K562 (cell line): ENCODE data around the gene ATAD3C. TPM values are rescaled to one million over a fixed set of nuclear protein-coding genes. Genes with fewer than 3 reads are reported as not detected.

Experiments used
- CCNT2 ChIP-seq: IDR thresholded peaks from 2 replicates; pipeline ENCODE4 v1.6.1; 2011; ENCODE audit warnings: borderline replicate concordance, low read depth, mild to moderate bottlenecking, moderate library complexity, mixed read lengths, low read length; ENCODE audit not compliant: insufficient read length; ENCODE audit errors: extremely low read depth
- CREB1 ChIP-seq, 2 experiments: sonication (generic) in 1 of 2; formaldehyde crosslinking in 1 of 2; IDR thresholded peaks; 2 replicates each; pipeline versions ENCODE4 v1.6.1 to v1.8.0; 2012 to 2022; ENCODE audit warnings: inconsistent platforms in 1 of 2, mild to moderate bottlenecking in 1 of 2, missing genetic modification reagents in 1 of 2, moderate library complexity in 1 of 2
- DIDO1 ChIP-seq: fragments of 450-650 bp; IDR thresholded peaks from 2 replicates; pipeline ENCODE4 v1.6.1; 2016; ENCODE audit warnings: low read depth, missing biosample characterization, missing genetic modification characterization
- DMBX1 ChIP-seq: fragments of 250-450 bp; sonication (Bioruptor Pico); IDR thresholded peaks from 2 replicates; pipeline ENCODE4 v1.8.0; 2022; ENCODE audit warnings: inconsistent platforms, mild to moderate bottlenecking, moderate library complexity, borderline replicate concordance
- EGR1 ChIP-seq: fragments of 450-650 bp; conservative IDR thresholded peaks from 2 replicates; pipeline ENCODE4 v1.6.1; 2017; ENCODE audit warnings: mild to moderate bottlenecking
- ELF2 ChIP-seq: fragments of 250-450 bp; sonication (Bioruptor Pico); IDR thresholded peaks from 2 replicates; pipeline ENCODE4 v1.5.0; 2021; ENCODE audit warnings: mild to moderate bottlenecking
- ETS2 ChIP-seq: IDR thresholded peaks from 2 replicates; pipeline ENCODE4 v1.6.1; 2016; ENCODE audit warnings: borderline replicate concordance, missing genetic modification characterization, mild to moderate bottlenecking, moderate library complexity, missing compliant biosample characterization; ENCODE audit not compliant: poor library complexity, severe bottlenecking
- MAFF ChIP-seq: IDR thresholded peaks from 2 replicates; pipeline ENCODE4 v1.6.1; 2012; ENCODE audit warnings: low read length, improper control_type of control experiment
- POLR2A ChIP-seq: fragments of 450-650 bp; conservative IDR thresholded peaks from 2 replicates; pipeline ENCODE4 v1.6.1; 2016
- SAFB ChIP-seq: fragments of 200-400 bp; formaldehyde crosslinking; IDR thresholded peaks from 2 replicates; pipeline ENCODE4 v1.6.1; 2017; ENCODE audit warnings: low read depth, low read length, borderline replicate concordance
- ZNF282 ChIP-seq: sonication (generic); formaldehyde crosslinking; IDR thresholded peaks from 2 replicates; pipeline ENCODE4 v1.8.1; 2023; ENCODE audit warnings: missing genetic modification reagents
- ZNF75A ChIP-seq: fragments of 450-650 bp; formaldehyde crosslinking; IDR thresholded peaks from 2 replicates; pipeline ENCODE4 v1.4.0; 2020; ENCODE audit warnings: mild to moderate bottlenecking
- polyA plus RNA-seq, 8 experiments: library from polyadenylated mRNA; depleted of rRNA in 4 of 8; stranded (reverse) in 5 of 8; unstranded in 3 of 8; fragments of >200 nt; fragmentation: Nextera tagmentation in 2 of 8; fragmentation: Illumina TruSeq in 1 of 8; extraction: Ambion mirVana in 2 of 8; extraction: Trizol in 1 of 8; gene quantifications; 2 replicates each; pipeline versions ENCODE4 v1.2.1 to v1.2.3, GENCODE V29; 2011 to 2014; ENCODE audit warnings: inconsistent platforms in 1 of 8, missing spikeins in 1 of 8
- total RNA-seq, 7 experiments: library from RNA; depleted of rRNA in 6 of 7; stranded (reverse); fragments of >200 nt in 6 of 7; fragmentation: Illumina TruSeq in 2 of 7; extraction: Trizol in 2 of 7; gene quantifications; 2 replicates each; pipeline versions ENCODE4 v1.2.1 to v1.2.3, GENCODE V29; 2011 to 2021; ENCODE audit warnings: low replicate concordance in 1 of 7
- TF ChIP-seq, protein P1 (sequence below): sonication (generic); formaldehyde crosslinking; IDR thresholded peaks from 2 replicates; pipeline ENCODE4 v1.8.1; 2023; ENCODE audit warnings: mild to moderate bottlenecking, missing genetic modification reagents
- TF ChIP-seq, protein P2 (sequence below): fragments of 250-450 bp; sonication (Bioruptor Pico); IDR thresholded peaks from 2 replicates; pipeline ENCODE4 v1.8.0; 2021; ENCODE audit warnings: borderline replicate concordance, mild to moderate bottlenecking, moderate library complexity; ENCODE audit not compliant: poor library complexity, severe bottlenecking
- TF ChIP-seq, protein P3 (sequence below): IDR thresholded peaks from 2 replicates; pipeline ENCODE4 v1.6.1; 2014; ENCODE audit warnings: antibody characterized with exemption
- TF ChIP-seq, protein P4 (sequence below), 2 experiments: fragments of 250-450 bp in 1 of 2; fragments of 450-650 bp in 1 of 2; sonication (Bioruptor Pico) in 1 of 2; IDR thresholded peaks; 2 replicates each; pipeline versions ENCODE4 v1.6.1 to v1.8.0; 2016 to 2021; ENCODE audit warnings: mild to moderate bottlenecking in 2 of 2, moderate library complexity in 2 of 2, missing compliant biosample characterization in 1 of 2, missing genetic modification characterization in 1 of 2
- TF ChIP-seq, protein P5 (sequence below), 2 experiments: fragments of 450-650 bp; IDR thresholded peaks; 2 replicates each; pipeline ENCODE4 v1.6.1; 2016
- TF ChIP-seq, protein P6 (sequence below): IDR thresholded peaks from 2 replicates; pipeline ENCODE4 v1.6.1; 2012; ENCODE audit warnings: low read depth, low read length, improper control_type of control experiment, borderline replicate concordance

Gene ATAD3C
- total and polyA plus RNA-seq, 9 of the 15 experiments (the other 6 are each of a cell fraction or from before 2014, with no cell fraction given): 0.03 to 0.18 TPM; not detected in 7

DNA sequence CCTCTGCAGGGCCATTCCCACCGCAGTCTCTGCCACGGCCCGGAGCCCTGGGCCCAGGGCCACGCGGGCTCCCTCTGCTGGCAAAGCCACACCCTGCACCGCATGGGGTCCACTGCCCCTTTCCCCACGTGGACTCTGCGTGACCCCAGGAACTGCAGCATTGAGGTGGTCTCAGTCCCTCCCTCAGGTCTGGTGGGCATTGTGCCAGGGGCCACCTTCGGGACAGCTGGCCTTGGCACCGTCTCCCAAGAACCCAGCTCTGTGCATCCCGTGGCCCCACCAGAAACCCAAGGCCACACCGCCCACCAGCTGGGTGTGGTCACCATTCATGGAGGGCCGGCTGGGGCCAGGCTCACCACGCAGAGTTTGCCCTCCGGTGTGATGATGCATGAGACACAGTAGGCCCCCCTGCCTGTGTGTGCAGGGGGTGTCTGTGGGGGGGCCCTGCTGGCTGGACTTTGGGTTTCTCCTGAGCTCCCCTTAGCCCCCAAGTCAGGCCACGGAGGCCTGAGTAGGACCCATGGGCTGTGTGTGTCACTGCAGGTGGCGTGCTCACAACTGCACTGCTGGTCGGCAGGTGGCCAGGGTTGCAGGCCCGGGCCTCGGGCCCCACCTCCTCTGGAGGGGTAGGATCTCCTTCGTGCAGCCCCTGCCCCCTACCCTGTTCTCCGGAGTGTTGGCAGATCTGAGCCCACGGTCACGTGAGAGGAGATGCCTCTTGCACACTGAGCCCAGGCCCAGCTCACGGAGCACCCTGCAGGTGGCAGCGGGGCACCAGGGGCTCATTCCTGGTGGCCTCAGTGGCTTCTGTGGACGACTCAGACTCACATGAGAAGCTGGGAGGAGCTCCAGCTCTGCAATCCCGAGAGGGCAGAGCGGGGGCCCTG, 8.2 kb upstream of the ATAD3C start (continued):
- TF ChIP-seq, protein P1, sequence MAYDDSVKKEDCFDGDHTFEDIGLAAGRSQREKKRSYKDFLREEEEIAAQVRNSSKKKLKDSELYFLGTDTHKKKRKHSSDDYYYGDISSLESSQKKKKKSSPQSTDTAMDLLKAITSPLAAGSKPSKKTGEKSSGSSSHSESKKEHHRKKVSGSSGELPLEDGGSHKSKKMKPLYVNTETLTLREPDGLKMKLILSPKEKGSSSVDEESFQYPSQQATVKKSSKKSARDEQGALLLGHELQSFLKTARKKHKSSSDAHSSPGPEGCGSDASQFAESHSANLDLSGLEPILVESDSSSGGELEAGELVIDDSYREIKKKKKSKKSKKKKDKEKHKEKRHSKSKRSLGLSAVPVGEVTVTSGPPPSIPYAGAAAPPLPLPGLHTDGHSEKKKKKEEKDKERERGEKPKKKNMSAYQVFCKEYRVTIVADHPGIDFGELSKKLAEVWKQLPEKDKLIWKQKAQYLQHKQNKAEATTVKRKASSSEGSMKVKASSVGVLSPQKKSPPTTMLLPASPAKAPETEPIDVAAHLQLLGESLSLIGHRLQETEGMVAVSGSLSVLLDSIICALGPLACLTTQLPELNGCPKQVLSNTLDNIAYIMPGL (CRISPR knock-in tag): no peak; the same call in 1 of the 2 replicates
- TF ChIP-seq ZNF75A (CRISPR knock-in tag) (no peak), DMBX1 (no peak), ZNF282 (CRISPR knock-in tag) (no peak), SAFB (peak; percentile 73; the same call in 1 of the 2 replicates), DIDO1 (tag) (no peak), POLR2A (no peak), ELF2 (CRISPR knock-in tag) (no peak), EGR1 (peak; percentile 87), CCNT2 (no peak), ETS2 (tag) (no peak), MAFF (no peak), CREB1 (IDR thresholded peaks at IDR 0.05) (no peak), CREB1 (CRISPR knock-in tag; IDR thresholded peaks at IDR 0.05) (peak; percentile 62; the same call in 1 of the 2 replicates)
- TF ChIP-seq, protein P2, sequence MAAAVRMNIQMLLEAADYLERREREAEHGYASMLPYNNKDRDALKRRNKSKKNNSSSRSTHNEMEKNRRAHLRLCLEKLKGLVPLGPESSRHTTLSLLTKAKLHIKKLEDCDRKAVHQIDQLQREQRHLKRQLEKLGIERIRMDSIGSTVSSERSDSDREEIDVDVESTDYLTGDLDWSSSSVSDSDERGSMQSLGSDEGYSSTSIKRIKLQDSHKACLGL (CRISPR knock-in tag): no peak
- TF ChIP-seq, protein P3, sequence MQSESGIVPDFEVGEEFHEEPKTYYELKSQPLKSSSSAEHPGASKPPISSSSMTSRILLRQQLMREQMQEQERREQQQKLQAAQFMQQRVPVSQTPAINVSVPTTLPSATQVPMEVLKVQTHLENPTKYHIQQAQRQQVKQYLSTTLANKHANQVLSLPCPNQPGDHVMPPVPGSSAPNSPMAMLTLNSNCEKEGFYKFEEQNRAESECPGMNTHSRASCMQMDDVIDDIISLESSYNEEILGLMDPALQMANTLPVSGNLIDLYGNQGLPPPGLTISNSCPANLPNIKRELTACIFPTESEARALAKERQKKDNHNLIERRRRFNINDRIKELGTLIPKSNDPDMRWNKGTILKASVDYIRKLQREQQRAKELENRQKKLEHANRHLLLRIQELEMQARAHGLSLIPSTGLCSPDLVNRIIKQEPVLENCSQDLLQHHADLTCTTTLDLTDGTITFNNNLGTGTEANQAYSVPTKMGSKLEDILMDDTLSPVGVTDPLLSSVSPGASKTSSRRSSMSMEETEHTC: no peak
- TF ChIP-seq, protein P4, sequence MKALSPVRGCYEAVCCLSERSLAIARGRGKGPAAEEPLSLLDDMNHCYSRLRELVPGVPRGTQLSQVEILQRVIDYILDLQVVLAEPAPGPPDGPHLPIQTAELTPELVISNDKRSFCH (CRISPR knock-in tag; IDR thresholded peaks at IDR 0.05): no peak
- TF ChIP-seq, protein P4 (tag; IDR thresholded peaks at IDR 0.05): peak; percentile 64; the same call in 1 of the 2 replicates
- TF ChIP-seq, protein P5, sequence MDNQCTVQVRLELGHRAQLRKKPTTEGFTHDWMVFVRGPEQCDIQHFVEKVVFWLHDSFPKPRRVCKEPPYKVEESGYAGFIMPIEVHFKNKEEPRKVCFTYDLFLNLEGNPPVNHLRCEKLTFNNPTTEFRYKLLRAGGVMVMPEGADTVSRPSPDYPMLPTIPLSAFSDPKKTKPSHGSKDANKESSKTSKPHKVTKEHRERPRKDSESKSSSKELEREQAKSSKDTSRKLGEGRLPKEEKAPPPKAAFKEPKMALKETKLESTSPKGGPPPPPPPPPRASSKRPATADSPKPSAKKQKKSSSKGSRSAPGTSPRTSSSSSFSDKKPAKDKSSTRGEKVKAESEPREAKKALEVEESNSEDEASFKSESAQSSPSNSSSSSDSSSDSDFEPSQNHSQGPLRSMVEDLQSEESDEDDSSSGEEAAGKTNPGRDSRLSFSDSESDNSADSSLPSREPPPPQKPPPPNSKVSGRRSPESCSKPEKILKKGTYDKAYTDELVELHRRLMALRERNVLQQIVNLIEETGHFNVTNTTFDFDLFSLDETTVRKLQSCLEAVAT (IDR thresholded peaks at IDR 0.05): no peak
- TF ChIP-seq, protein P6, sequence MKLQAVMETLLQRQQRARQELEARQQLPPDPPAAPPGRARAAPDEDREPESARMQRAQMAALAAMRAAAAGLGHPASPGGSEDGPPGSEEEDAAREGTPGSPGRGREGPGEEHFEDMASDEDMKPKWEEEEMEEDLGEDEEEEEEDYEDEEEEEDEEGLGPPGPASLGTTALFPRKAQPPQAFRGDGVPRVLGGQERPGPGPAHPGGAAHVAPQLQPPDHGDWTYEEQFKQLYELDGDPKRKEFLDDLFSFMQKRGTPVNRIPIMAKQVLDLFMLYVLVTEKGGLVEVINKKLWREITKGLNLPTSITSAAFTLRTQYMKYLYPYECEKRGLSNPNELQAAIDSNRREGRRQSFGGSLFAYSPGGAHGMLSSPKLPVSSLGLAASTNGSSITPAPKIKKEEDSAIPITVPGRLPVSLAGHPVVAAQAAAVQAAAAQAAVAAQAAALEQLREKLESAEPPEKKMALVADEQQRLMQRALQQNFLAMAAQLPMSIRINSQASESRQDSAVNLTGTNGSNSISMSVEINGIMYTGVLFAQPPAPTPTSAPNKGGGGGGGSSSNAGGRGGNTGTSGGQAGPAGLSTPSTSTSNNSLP: no peak
